GM18873 (cell line): ENCODE results near the gene ALG9.

Experiments
- ATAC-seq: cut with Tn5 transposase; IDR thresholded peaks from one replicate; pipeline ENCODE4 v1.9.1; 2021; ENCODE audit warnings: mild to moderate bottlenecking, moderate library complexity, moderate number of reproducible peaks; ENCODE audit not compliant: unreplicated experiment, low FRiP score

ALG9 gene, protein sequence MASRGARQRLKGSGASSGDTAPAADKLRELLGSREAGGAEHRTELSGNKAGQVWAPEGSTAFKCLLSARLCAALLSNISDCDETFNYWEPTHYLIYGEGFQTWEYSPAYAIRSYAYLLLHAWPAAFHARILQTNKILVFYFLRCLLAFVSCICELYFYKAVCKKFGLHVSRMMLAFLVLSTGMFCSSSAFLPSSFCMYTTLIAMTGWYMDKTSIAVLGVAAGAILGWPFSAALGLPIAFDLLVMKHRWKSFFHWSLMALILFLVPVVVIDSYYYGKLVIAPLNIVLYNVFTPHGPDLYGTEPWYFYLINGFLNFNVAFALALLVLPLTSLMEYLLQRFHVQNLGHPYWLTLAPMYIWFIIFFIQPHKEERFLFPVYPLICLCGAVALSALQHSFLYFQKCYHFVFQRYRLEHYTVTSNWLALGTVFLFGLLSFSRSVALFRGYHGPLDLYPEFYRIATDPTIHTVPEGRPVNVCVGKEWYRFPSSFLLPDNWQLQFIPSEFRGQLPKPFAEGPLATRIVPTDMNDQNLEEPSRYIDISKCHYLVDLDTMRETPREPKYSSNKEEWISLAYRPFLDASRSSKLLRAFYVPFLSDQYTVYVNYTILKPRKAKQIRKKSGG

DNA sequence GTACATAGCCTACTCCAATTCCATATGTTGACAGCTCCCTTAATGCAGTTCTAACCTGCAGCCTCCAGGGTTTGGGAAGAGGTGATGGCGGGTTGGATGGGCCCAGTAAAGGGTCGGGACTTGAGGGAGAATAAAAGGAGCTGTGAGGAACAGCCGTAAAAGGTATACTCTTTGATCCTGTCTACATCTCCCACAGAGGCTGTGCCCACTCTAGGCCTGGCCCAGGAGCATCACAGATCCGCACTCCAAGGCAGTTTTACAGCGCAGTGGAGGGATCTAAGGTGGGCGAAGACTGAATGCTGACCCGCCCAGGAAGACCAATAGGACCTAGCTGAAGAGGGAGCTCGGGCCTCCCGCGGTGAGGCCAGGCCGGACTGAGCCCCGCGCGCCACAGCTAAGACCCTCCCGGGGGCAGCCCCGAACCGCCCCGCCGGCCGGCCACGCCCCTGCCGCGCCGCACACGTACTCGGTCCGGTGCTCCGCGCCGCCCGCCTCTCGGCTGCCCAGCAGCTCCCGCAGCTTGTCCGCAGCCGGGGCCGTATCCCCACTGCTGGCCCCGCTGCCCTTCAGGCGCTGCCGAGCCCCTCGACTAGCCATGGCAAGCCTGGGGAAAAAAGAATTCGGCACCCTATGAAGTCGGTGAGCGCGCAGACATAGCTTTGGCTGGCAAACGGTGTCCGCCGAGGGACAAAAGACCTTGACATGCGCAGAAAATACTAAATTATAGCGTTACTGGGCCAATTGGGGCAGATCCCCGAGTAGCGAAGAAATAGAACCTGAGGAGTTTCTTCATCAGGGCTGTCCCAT is at the start of gene ALG9:
Gene ALG9, minus strand, starts transcription at position 696 of the 807 bp plus-strand sequence. Its CDS starts 99 bp downstream, at position 597.
- ATAC-seq, result peak; percentile 82

DNA sequence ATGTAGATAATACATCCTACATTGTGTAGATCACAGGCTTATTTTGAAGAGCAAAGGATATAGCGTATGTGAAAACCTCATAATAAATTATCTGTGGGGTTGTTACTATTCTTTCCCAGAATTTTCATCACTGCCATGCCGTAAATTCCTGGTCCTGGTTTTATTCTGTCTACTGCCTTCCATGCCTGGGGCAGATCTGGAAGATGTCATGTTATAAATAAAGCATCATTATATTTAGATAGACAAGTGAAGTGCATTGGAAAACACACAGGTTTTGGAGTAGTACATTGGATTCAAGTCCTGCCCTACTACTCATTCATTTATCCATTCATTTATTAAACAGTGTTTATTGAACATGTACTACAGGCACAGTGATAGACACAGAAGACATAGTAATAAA is 49.5 kb upstream of the ALG9 start:
- ATAC-seq, result no peak

DNA sequence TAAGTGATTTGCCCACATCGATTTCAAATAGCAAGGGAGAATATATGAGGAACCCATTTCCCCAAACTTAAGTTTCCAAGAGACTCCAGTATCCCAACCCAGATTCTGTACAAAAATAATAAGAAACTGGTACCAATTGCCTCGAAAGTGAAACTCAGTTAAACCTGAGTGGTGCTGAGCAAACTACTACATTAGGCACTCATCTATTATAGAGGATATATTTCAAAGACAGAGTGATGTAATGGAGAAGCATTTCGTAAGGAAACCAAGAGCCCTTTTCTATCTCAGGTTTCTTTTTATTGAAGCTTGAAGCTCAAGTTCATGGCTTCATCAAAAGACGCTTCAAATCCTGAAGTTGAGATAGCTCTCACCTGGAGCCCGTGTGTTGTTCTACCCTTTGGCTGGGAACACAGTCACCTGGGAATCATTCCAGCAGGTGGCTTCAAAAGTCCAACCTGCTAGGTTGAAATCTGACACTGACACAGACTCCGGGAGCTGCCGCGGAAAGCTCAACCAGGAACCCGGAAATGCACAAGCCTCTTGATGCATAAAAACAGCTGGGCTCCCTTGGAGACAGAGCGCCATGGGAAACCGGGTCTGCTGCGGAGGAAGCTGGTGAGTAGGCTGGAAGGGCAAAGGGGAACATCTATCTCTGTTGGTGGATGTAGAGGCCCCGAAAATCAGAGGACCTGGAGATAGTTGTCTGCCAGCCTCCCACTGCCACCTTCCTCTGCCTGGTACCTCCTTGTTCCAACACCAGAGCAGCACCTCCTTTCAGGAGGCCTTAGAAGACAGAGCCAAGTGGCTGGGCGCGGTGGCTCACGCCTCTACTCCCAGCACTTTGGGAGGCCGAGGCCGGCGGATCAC is 47.2 kb upstream of the ALG9 start, which contains the start of gene C11orf52:
Gene C11orf52, plus strand, starts transcription at position 524 of the 867 bp plus-strand sequence. Its CDS starts 60 bp downstream, at position 584.
- ATAC-seq, result no peak

DNA sequence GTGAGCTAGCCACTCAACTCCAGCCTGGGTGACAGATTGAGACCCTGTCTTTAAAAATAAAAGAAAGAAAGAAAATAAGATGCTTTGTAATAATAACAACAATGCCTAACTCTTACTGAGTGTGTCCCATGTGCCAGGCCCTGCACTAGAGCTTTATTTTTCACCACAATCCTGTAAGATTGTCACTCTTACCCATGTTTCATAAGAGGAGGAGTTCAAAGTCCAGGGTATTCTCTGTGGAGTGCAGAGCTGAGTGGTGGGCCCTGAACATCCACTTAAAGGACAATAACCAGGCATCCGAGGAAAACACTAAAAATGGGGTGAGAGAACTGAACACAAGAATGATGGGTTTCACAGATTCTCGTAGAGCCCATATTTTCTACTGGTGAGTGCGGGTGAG is 46.4 kb upstream of the ALG9 start:
- ATAC-seq, result no peak

DNA sequence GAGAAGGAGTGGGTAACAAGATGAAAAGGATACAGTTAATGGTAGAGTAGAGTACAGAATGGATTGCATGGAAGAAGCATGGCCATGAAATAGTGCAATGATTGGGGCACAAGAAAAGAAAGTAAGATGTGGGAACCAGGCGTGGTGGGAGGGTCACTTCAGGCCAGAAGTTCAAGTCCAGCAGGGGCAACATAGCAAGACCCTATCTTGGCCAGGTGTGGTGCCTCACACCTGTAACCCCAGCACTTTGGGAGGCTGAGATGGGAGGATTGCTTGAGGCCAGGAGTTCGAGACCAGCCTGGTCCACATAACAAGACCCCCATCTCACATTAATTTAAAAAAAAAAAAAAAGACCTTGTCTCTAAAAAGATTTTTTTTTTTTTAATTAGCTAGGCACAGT is 45.9 kb upstream of the ALG9 start:
- no peak for ATAC-seq

DNA sequence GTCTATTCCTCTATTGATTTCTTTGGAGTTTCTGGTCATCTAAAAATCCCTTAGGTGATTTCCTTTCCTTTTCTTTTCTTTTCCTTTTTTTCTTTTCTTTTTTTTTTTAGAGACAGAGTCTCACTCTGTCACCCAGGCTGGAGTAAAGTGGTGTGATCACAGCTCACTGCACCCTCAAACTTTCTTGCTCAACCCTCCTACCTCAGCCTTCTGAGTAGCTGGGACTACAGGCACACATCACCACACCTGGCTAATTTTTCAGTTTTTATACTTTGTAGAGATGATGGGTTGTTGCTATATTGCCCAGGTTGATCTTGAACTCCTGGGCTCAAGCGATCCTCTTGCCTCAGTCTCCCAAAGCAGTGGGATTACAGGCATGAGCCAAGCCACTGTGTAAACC is 45.4 kb upstream of the ALG9 start:
- no peak for ATAC-seq

DNA sequence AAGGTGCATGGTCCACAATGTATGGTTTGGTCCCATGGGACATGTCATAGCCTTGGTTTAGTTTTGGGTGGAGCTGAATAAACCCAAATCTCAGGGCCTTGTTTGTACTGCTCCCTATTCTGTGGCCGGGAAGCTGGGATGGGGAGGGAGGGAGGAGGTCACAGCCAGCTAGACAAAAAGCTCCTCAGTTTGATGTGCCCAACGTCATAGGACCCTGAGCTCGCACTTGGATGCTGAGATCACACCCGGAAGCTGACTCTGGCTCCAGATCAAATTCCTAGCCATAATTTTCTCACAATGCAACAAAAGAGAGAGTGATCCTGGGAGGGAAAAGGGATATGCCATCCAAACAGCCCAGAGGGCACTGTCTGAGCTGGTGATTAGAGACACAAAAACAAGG is 42.6 kb upstream of the ALG9 start:
- no peak for ATAC-seq

DNA sequence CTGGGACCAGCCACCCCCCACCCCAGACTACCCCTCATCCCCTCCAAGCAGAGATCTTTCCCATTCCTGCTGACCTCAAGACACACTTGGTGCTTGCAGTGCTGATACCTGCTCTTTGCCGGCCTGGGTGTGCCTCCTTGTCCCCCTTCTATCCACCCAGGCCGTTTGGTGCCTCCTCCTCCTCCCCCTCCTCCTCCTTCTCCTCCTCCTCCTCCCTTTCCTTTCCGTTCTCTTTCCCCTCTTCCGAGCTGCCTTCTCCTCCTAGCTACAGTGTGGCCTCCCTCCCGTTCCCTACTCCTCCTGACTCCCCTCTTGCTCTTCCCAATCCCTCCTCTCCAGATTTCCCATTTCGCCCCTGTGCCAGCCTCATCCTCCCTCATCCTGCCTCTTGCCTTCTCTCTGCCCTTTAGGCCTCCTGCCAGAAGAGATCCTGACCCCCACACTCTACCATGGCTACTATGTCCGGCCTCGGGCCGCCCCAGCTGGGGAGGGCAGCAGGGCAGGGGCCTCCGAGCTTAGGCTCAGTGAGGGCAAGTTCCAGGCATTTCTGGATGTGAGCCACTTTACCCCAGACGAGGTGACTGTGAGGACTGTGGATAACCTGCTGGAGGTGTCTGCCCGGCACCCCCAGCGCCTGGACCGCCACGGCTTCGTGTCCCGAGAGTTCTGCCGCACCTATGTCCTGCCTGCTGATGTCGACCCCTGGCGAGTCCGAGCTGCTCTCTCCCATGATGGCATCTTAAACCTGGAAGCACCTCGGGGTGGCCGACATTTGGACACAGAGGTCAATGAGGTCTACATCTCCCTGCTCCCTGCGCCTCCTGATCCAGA is 41.9 kb upstream of the ALG9 start:
- ATAC-seq, result no peak

DNA sequence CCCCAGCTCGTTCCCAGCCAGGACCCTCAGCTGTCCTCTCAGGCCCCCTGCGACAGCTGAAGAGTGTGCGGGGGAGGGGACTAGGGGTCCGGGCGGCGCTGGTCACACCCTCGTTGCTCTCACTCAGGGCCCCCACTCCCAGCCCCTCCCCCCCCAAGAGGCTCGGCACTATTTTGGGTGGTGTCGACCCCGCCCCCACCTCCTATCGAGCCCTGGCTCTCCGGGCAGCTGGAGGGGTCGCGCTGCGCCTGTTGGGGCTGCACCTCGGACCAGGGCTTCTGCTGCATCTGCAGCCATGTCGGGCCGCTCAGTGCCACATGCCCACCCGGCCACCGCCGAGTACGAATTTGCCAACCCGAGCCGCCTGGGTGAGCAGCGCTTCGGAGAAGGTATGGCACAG is 41.2 kb upstream of the ALG9 start, which contains the start of gene HSPB2:
Gene HSPB2, plus strand, starts transcription at position 200 of the 400 bp plus-strand sequence. Its CDS starts 96 bp downstream, at position 296.
- no peak for ATAC-seq

DNA sequence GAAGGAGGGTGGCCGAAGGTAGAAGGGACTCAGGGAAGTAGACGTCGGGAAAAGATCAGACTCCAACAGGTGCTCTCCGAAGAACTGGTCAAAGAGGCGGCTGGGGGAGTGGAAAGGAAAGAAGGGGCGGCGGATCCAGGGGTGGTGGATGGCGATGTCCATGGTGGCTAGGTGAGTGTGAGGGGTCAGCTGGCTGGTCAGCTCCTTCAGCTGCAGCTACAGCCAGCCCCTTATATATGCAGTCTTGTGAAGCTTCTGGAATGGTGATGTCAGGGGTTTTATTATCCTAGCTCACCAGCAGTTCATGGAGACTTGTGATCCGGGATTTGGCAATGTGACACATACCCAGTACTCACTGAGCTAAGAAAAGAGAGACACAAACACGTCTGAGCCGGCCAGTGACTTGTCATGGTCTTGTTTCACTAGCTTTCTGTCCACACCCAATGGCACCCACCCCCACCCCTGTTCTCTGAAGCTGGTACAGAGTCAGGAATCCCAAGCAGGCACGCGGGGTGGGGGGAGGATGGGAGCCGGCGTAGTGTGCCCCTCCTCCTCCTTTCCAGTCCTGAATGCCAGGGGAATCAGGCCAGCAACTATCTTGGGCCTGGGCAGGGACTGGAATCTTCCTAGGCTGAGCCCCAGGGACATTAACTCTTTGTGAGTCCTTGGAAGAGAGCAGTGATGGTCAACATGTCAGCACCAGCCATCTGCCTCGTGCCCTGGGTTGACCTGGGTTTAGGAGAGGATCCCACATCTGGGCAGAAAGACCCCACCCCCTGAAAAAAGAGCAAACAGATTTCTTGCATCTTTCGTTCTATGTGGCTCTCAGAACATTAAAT is 40.4 kb upstream of the ALG9 start, which contains the start of gene CRYAB:
Gene CRYAB, minus strand, starts transcription at position 208 of the 839 bp plus-strand sequence. Its CDS starts 46 bp downstream, at position 162.
- no peak for ATAC-seq

DNA sequence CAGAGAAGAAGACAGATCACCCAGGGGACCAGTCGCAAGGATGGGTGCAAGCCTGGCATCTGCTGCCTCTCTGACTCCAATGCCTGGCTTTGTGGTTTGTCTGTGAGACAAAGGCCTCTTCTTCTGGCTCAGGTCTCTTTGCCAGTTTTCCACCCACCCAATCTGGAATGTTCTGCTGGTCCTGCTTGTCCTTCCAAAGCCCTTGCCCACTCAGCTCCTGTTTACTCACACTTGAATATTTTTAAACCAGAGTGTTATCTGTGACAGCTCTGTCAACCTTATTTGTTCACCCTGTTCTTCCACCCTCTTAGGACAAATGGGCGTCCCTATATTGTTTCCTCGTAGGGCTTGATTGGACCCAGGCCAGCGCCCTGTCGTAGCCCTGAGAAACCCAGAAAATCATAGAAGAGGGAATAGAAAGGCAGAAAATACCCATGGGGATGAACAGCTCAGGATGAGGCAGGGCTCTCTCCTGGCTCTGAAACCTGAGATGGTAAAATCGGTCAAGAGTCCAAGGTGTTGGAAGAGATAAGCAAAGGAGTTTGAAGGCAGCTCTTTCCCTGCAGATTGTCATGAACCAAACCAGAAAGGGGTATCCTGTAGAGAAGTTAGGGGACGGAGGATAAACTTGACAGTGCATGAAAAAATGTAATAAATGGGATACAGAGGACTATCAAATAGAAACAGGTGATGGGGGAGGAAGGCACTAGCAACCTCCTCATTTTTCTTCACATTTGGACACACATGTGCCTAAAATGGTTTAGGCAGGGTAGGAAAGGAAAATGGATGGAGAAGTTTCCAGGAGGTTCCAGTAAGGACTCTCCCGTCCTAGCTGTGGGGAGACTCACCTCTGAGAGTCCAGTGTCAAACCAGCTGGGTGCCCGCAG is 39.5 kb upstream of the ALG9 start:
- no peak for ATAC-seq

DNA sequence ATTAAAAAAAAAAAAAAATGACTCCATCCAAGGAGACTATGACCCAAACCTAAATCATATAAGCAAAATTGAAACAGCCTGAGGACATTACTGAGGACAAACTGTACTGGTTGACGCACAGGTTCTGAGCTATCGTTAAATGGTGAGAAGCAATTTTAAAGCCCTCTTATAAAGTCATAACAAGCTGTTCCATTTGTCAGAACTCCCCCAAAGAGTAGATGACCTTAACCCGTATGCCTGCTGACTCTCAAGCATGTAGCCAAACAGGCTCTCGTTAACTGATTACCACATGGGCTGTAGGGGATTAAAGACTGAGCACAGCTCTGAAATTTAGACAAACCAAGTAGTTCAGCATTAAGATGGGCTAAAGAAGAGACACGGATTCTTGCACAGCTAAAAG is 38.0 kb upstream of the ALG9 start:
- no peak for ATAC-seq

DNA sequence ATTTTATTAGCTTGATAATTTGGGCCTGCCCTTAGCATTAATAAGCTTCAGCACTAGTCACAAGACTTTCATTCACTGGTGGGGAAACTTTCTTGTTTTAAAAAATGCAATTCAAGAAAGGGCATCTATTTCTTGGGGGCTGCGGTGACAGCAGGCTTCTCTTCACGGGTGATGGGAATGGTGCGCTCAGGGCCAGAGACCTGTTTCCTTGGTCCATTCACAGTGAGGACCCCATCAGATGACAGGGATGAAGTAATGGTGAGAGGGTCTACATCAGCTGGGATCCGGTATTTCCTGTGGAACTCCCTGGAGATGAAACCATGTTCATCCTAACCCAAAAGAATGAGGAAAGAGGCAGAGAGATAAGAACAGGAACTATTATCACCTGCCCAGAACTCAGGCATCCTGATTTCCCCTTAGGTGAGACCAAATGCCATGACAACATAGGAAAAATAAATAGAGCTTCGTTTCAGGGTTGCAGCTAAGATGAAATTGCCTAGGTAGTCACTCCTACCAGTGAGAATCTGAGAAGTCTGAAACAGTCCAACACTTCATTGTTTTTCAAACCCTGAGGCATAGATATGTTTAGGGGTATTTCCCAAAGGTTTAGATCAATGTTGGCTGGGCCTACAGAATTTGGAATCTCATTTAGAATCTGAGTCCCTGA is 37.4 kb upstream of the ALG9 start:
- ATAC-seq, result no peak

DNA sequence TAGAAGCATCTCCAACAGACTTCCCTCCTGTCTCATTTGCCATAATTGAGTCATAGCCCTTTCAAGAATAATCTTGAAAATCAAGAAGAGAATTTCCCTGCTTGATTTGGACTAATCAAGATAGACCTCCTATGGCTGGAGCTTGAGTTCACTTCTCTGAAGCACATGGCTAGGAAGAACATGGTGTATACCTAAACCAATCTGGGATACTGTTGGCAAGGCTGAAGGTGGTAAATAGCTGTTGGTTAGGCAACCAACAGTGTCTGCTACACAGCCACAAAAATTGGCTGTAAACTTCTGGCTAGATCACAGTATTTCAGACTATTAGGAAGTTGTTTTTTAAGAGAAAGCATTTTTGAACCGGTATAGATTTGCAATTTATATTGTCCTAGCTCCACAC is 35.3 kb upstream of the ALG9 start:
- no peak for ATAC-seq

DNA sequence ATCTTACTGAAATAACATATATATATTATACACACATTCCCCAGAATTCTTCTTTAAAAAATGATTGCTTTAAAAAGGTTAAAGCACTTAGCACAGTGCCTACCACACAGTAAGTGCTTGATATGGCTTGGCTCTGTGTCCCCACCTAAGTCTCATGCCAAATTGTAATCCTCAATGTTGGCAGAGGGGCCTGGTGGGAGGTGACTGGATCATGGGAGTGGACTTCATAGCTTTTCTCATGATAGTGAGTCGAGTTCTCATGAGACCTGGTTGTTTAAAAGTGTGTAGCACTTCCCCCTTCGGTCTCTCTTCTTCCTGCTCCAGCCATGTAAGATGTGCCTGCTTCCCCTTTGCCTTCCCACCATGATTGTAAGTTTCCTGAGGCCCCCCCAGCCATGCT is 34.0 kb upstream of the ALG9 start:
- no peak for ATAC-seq

DNA sequence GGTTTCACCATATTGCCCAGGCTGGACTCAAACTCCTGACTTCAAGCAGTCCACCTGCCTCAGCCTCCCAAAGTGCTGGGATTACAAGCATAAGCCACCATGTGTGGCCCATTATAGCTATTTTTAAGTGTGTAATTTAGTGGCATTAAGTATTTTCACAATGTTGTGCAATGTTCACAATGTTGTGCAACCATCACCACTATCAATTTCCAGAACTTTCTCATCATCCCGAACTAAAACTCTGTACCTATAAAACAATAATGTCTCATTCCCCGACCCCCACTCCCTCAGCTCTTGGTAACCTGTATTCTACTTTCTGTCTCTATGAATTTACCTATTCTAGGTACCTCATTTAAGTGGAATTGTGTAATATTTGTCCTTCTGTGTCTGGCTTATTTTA is 15.5 kb upstream of the ALG9 start:
- no peak for ATAC-seq

DNA sequence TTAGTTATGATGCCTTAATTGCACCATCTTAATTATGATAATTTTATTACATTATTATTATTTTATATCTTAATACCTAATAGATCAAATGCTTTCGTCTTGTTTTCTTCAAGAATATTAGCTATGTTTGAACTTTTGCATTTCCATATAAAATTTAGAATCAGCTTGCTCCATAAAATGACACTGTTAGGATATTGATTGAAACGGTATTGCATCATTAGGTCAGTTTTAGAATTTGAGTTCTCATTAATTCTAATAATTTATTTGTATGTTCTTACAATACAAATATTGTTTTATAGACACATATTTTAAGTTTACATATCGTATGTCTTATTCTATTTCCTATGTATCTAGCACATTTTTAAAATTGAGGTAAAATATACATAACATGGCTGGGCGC is 14.7 kb upstream of the ALG9 start:
- no peak for ATAC-seq
